GM23338 (cell line): ENCODE measurements around the gene CLDN9. TPM values are rescaled to one million over a fixed set of nuclear protein-coding genes. Genes with fewer than 3 reads are reported as not detected.

ENCODE experiments used
- ATAC-seq: fragments of 200-7000 bp; cut with Tn5 transposase; 3 replicates; pipeline ENCODE4 v1.9.1; 2020
- DNase-seq: peaks from one replicate; pipeline ENCODE4 v3.0.0-alpha.2; 2015; ENCODE audit warnings: low spot score
- H2AFZ ChIP-seq: fragments of 200-600 bp; sonication (generic); 2 replicates; pipeline ENCODE4 v1.8.0; 2016; ENCODE audit warnings: antibody characterized with exemption, mild to moderate bottlenecking, moderate library complexity
- H3F3A ChIP-seq: fragments of 200-600 bp; sonication (generic); replicated peaks from 2 replicates; pipeline ENCODE4 v1.8.0; 2017; ENCODE audit warnings: antibody characterized with exemption, mixed run types, low read depth
- H3K27ac ChIP-seq: fragments of 200-600 bp; sonication (generic); 2 replicates; pipeline ENCODE4 v1.6.1; 2016; ENCODE audit warnings: low read depth
- H3K27me3 ChIP-seq: fragments of 200-600 bp; sonication (generic); 2 replicates; pipeline ENCODE4 v1.8.0; 2016; ENCODE audit warnings: mild to moderate bottlenecking, mixed run types, moderate library complexity; ENCODE audit not compliant: insufficient read depth
- H3K36me3 ChIP-seq: fragments of 200-600 bp; sonication (generic); 2 replicates; pipeline ENCODE4 v1.8.0; 2016; ENCODE audit warnings: mild to moderate bottlenecking; ENCODE audit not compliant: insufficient read depth
- H3K4me1 ChIP-seq: fragments of 200-600 bp; sonication (generic); 2 replicates; pipeline ENCODE4 v1.8.0; 2016; ENCODE audit warnings: mild to moderate bottlenecking, moderate library complexity; ENCODE audit not compliant: insufficient read depth
- H3K4me2 ChIP-seq: fragments of 200-600 bp; sonication (generic); 2 replicates; pipeline ENCODE4 v1.7.1; 2017; ENCODE audit warnings: mixed run types
- H3K4me3 ChIP-seq: fragments of 200-600 bp; sonication (generic); 2 replicates; pipeline ENCODE4 v1.6.1; 2016; ENCODE audit warnings: mixed run types
- H3K79me2 ChIP-seq: fragments of 200-600 bp; sonication (generic); replicated peaks from 2 replicates; pipeline ENCODE4 v1.8.0; 2017; ENCODE audit warnings: mild to moderate bottlenecking; ENCODE audit not compliant: insufficient read depth
- H3K9me2 ChIP-seq: fragments of 200-600 bp; sonication (generic); 2 replicates; pipeline ENCODE4 v1.8.0; 2017; ENCODE audit not compliant: insufficient read depth
- H4K20me1 ChIP-seq: fragments of 200-600 bp; sonication (generic); replicated peaks from 2 replicates; pipeline ENCODE4 v1.8.0; 2017; ENCODE audit warnings: mild to moderate bottlenecking; ENCODE audit not compliant: insufficient read depth
- H3K27ac Mint-ChIP-seq: 2 replicates; pipeline ENCODE4 v1.8.0; 2020; ENCODE audit warnings: inconsistent platforms, mild to moderate bottlenecking, moderate library complexity, mixed read lengths
- H3K27me3 Mint-ChIP-seq: 3 replicates; pipeline ENCODE4 v1.8.0; 2022; ENCODE audit warnings: low read depth, mild to moderate bottlenecking, moderate library complexity, mixed read lengths, inconsistent platforms; ENCODE audit not compliant: insufficient read depth, poor library complexity
- H3K36me3 Mint-ChIP-seq: 3 replicates; pipeline ENCODE4 v1.8.0; 2021; ENCODE audit warnings: low read depth, mild to moderate bottlenecking, inconsistent platforms, moderate library complexity, mixed read lengths
- H3K4me1 Mint-ChIP-seq: 3 replicates; pipeline ENCODE4 v1.8.0; 2020; ENCODE audit warnings: mild to moderate bottlenecking, inconsistent platforms, mixed read lengths
- H3K4me3 Mint-ChIP-seq: 3 replicates; pipeline ENCODE4 v1.8.0; 2021; ENCODE audit warnings: moderate library complexity, mild to moderate bottlenecking, inconsistent platforms, mixed read lengths
- H3K9me3 Mint-ChIP-seq: 3 replicates; pipeline ENCODE4 v1.8.0; 2020; ENCODE audit warnings: moderate library complexity, mild to moderate bottlenecking, inconsistent platforms, mixed read lengths
- CREB1 ChIP-seq: fragments of 250-450 bp; sonication (Bioruptor Pico); IDR thresholded peaks from 2 replicates; pipeline ENCODE4 v1.5.0; 2020; ENCODE audit warnings: low read depth, mild to moderate bottlenecking, moderate library complexity
- EZH2 ChIP-seq: fragments of 200-600 bp; sonication (generic); IDR thresholded peaks from one replicate; pipeline ENCODE4 v1.8.0; 2017; ENCODE audit warnings: antibody characterized with exemption, mild to moderate bottlenecking, low read depth; ENCODE audit not compliant: unreplicated experiment
- EZH2phosphoT487 ChIP-seq: fragments of 200-600 bp; sonication (generic); IDR thresholded peaks from one replicate; pipeline ENCODE4 v1.8.1; 2018; ENCODE audit warnings: antibody characterized with exemption; ENCODE audit not compliant: unreplicated experiment
- JUNB ChIP-seq: IDR thresholded peaks from one replicate; pipeline ENCODE4 v1.6.1; 2016; ENCODE audit warnings: antibody characterized with exemption; ENCODE audit not compliant: unreplicated experiment
- NANOG ChIP-seq: IDR thresholded peaks from 2 replicates; pipeline ENCODE4 v1.6.1; 2016; ENCODE audit warnings: antibody characterized with exemption, borderline replicate concordance
- POLR2AphosphoS5 ChIP-seq: IDR thresholded peaks from 2 replicates; pipeline ENCODE4 v1.6.1; 2016; ENCODE audit warnings: antibody characterized with exemption, low read depth
- STAT1 ChIP-seq: IDR thresholded peaks from one replicate; pipeline ENCODE4 v1.6.1; 2016; ENCODE audit warnings: antibody characterized with exemption; ENCODE audit not compliant: unreplicated experiment
- ZNF114 ChIP-seq: fragments of 250-450 bp; sonication (Bioruptor Pico); IDR thresholded peaks from 2 replicates; pipeline ENCODE4 v1.5.0; 2020; ENCODE audit warnings: mild to moderate bottlenecking, moderate library complexity
- ZNF331 ChIP-seq: fragments of 250-450 bp; sonication (Bioruptor Pico); IDR thresholded peaks from 2 replicates; pipeline ENCODE4 v1.5.0; 2020; ENCODE audit warnings: low read depth, mild to moderate bottlenecking, moderate library complexity
- polyA plus RNA-seq: library from polyadenylated mRNA; unstranded; fragments of >200 nt; fragmentation: Nextera tagmentation; extraction: Ambion mirVana; gene quantifications from 2 replicates; pipeline ENCODE4 v1.2.1, GENCODE V29; 2016
- total RNA-seq: library from RNA; depleted of rRNA; stranded (reverse); fragments of >200 nt; shearing (Covaris generic); gene quantifications from 2 replicates; pipeline ENCODE4 v1.2.3, GENCODE V29; 2014
- TF ChIP-seq, protein P1 (sequence below): IDR thresholded peaks from 2 replicates; pipeline ENCODE4 v1.6.1; 2016; ENCODE audit warnings: antibody characterized with exemption
- TF ChIP-seq, protein P2 (sequence below), 2 experiments: fragments of 200-600 bp in 1 of 2; sonication (generic) in 1 of 2; conservative IDR thresholded peaks; 2 replicates each; pipeline versions ENCODE4 v1.5.1 to v1.6.1; 2016 to 2017; ENCODE audit warnings: antibody characterized with exemption in 2 of 2, low read depth in 2 of 2, mild to moderate bottlenecking in 2 of 2, moderate library complexity in 1 of 2
- TF ChIP-seq, protein P3 (sequence below): IDR thresholded peaks from one replicate; pipeline ENCODE4 v1.6.1; 2018; ENCODE audit warnings: antibody characterized with exemption; ENCODE audit not compliant: unreplicated experiment

Gene CLDN9
- total and polyA plus RNA-seq, 2 experiments from 2014 or later = 1.8 to 3.0 TPM

DNA sequence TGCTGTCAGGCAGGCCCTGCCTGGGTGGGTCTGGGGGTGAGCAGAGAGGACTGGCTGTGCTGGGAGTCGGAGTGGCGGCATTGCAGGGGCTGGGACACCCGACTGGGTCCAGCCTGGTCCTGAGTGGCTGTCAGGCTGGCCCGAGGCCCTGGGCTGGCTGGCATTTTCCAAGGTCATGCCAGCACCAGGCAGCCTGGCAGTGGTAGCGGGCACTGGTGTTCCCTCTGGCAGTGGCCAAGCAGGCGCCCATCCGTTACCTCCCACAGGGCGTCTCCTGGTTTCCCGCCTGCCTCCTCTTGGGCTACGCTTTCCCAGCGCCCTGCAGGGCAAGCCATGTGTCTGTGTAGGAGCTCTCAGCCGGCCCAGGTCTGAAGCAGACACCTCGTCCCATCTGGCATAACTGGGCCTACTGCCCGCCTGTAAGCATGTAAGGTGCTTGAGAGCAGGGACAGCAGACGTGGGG, 26.8 kb upstream of the CLDN9 start (continued):
- TF ChIP-seq, protein P1, sequence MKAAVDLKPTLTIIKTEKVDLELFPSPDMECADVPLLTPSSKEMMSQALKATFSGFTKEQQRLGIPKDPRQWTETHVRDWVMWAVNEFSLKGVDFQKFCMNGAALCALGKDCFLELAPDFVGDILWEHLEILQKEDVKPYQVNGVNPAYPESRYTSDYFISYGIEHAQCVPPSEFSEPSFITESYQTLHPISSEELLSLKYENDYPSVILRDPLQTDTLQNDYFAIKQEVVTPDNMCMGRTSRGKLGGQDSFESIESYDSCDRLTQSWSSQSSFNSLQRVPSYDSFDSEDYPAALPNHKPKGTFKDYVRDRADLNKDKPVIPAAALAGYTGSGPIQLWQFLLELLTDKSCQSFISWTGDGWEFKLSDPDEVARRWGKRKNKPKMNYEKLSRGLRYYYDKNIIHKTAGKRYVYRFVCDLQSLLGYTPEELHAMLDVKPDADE = no peak

DNA sequence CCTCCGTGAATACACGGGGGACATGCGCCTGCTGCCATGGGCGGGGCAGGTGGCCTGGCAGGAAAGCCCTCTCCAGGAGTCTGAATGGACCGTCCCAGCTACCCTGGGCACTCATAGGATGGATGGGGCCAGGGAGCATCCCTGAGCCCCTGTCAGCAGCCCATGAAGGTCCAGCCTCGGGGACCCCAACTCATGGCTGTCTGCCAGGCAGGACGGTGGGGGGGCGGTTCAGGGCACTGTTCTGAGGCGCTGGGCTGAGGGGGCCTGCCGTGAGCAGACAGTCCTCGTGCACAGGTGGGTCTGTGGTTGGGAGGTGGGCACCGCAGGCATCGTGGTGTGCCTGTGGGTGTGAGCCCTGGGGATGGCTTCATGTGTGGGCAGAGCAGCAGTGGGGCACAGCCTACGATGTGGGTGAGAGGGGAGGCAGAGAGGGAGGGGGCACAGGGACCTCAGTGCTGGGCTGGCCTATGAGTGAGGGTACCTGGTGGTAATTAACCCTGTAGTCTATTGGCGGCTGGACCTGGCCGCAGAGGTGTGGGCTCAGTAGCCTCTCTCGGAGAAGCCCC, 26.0 kb upstream of the CLDN9 start:
- no peaks in the 10 kb centered on the region; the same call in 2 of the 3 replicates for H3K9me3 Mint-ChIP-seq
- H3K36me3 ChIP-seq = no peaks in the 10 kb centered on the region
- H3K4me3 ChIP-seq = no peak overlapping the region
- H3K36me3 Mint-ChIP-seq = no peaks in the 10 kb centered on the region; the same call in 2 of the 3 replicates
- H3K27ac ChIP-seq = no peak overlapping the region
- H4K20me1 ChIP-seq = no peaks in the 10 kb centered on the region
- H2AFZ ChIP-seq = no peak overlapping the region
- no peaks in the 10 kb centered on the region for H3K9me2 ChIP-seq
- no peak for DNase-seq
- peaks cover 39% of the 10 kb centered on the region for H3K4me1 Mint-ChIP-seq
- H3K79me2 ChIP-seq = no peaks in the 10 kb centered on the region
- H3K4me3 Mint-ChIP-seq = no peak overlapping the region
- H3K4me1 ChIP-seq = peaks cover 34% of the 10 kb centered on the region
- no peak overlapping the region for H3K4me2 ChIP-seq
- no peak overlapping the region for H3K27ac Mint-ChIP-seq
- peaks cover 8% of the 10 kb centered on the region; the same call in 1 of the 2 replicates for H3F3A ChIP-seq
- no peak for ATAC-seq
- peaks cover 9% of the 10 kb centered on the region for H3K27me3 Mint-ChIP-seq
- no peaks in the 10 kb centered on the region for H3K27me3 ChIP-seq
- TF ChIP-seq, protein P2, sequence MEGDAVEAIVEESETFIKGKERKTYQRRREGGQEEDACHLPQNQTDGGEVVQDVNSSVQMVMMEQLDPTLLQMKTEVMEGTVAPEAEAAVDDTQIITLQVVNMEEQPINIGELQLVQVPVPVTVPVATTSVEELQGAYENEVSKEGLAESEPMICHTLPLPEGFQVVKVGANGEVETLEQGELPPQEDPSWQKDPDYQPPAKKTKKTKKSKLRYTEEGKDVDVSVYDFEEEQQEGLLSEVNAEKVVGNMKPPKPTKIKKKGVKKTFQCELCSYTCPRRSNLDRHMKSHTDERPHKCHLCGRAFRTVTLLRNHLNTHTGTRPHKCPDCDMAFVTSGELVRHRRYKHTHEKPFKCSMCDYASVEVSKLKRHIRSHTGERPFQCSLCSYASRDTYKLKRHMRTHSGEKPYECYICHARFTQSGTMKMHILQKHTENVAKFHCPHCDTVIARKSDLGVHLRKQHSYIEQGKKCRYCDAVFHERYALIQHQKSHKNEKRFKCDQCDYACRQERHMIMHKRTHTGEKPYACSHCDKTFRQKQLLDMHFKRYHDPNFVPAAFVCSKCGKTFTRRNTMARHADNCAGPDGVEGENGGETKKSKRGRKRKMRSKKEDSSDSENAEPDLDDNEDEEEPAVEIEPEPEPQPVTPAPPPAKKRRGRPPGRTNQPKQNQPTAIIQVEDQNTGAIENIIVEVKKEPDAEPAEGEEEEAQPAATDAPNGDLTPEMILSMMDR (conservative IDR thresholded peaks at IDR 0.05; ENCODE audit: low read depth in 2 of 2) = no peak
- TF ChIP-seq NANOG (no peak), ZNF114 (CRISPR knock-in tag) (no peak), CREB1 (CRISPR knock-in tag) (no peak), POLR2AphosphoS5 (no peak), ZNF331 (no peak), EZH2phosphoT487 (no peak), JUNB (no peak), EZH2 (no peak), STAT1 (no peak)
- TF ChIP-seq, protein P3, sequence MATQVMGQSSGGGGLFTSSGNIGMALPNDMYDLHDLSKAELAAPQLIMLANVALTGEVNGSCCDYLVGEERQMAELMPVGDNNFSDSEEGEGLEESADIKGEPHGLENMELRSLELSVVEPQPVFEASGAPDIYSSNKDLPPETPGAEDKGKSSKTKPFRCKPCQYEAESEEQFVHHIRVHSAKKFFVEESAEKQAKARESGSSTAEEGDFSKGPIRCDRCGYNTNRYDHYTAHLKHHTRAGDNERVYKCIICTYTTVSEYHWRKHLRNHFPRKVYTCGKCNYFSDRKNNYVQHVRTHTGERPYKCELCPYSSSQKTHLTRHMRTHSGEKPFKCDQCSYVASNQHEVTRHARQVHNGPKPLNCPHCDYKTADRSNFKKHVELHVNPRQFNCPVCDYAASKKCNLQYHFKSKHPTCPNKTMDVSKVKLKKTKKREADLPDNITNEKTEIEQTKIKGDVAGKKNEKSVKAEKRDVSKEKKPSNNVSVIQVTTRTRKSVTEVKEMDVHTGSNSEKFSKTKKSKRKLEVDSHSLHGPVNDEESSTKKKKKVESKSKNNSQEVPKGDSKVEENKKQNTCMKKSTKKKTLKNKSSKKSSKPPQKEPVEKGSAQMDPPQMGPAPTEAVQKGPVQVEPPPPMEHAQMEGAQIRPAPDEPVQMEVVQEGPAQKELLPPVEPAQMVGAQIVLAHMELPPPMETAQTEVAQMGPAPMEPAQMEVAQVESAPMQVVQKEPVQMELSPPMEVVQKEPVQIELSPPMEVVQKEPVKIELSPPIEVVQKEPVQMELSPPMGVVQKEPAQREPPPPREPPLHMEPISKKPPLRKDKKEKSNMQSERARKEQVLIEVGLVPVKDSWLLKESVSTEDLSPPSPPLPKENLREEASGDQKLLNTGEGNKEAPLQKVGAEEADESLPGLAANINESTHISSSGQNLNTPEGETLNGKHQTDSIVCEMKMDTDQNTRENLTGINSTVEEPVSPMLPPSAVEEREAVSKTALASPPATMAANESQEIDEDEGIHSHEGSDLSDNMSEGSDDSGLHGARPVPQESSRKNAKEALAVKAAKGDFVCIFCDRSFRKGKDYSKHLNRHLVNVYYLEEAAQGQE = no peak
- TF ChIP-seq, protein P1 = no peak
